Gastroesophageal sphincter (tissue), 3 donors: ENCODE results near the gene MAGEA8.

Experiments
- CTCF ChIP-seq, 4 experiments: fragments of 200-600 bp in 2 of 4; fragments of 450-650 bp in 2 of 4; sonication (generic) in 1 of 4; IDR thresholded peaks; one replicate each; pipeline ENCODE4 v1.5.1; 2017 to 2019; ENCODE audit warnings: antibody characterized with exemption in 4 of 4, mild to moderate bottlenecking in 2 of 4, moderate library complexity in 2 of 4
- EP300 ChIP-seq: sonication (generic); formaldehyde crosslinking; IDR thresholded peaks from one replicate; pipeline ENCODE4 v1.6.1; 2017; ENCODE audit warnings: antibody characterized with exemption, mild to moderate bottlenecking
- POLR2A ChIP-seq, 2 donors: fragments of 450-650 bp; IDR thresholded peaks; one replicate each; pipeline ENCODE4 v1.6.1; 2017; ENCODE audit warnings: antibody characterized with exemption in 2 of 2, mild to moderate bottlenecking in 2 of 2, moderate library complexity in 1 of 2
- POLR2AphosphoS5 ChIP-seq: sonication (generic); formaldehyde crosslinking; IDR thresholded peaks from one replicate; pipeline ENCODE4 v1.6.1; 2017; ENCODE audit warnings: antibody characterized with exemption

GRCh38 chrX:149871940-149872339 is 9.0 kb upstream of the MAGEA8 start:
- TF ChIP-seq POLR2A (IDR thresholded peaks at IDR 0.05) = no peak
- no peak for TF ChIP-seq CTCF (IDR thresholded peaks at IDR 0.05)
- TF ChIP-seq POLR2AphosphoS5 = no peak
- no peak for TF ChIP-seq EP300
